G401.6 (cell line): ENCODE results near the gene ZFP62.
"Not testable (repeated sequence)": the region's sequence is repeated elsewhere in the genome, so short reads cannot be mapped to it uniquely, and the experiment has no call there.

ENCODE experiments used
- FAIRE-seq: peaks from 2 replicates; lab custom pipeline; 2012; peaks lifted over from hg19 to GRCh38; lab: Jason Lieb, UNC

The ZFP62 gene

DNA sequence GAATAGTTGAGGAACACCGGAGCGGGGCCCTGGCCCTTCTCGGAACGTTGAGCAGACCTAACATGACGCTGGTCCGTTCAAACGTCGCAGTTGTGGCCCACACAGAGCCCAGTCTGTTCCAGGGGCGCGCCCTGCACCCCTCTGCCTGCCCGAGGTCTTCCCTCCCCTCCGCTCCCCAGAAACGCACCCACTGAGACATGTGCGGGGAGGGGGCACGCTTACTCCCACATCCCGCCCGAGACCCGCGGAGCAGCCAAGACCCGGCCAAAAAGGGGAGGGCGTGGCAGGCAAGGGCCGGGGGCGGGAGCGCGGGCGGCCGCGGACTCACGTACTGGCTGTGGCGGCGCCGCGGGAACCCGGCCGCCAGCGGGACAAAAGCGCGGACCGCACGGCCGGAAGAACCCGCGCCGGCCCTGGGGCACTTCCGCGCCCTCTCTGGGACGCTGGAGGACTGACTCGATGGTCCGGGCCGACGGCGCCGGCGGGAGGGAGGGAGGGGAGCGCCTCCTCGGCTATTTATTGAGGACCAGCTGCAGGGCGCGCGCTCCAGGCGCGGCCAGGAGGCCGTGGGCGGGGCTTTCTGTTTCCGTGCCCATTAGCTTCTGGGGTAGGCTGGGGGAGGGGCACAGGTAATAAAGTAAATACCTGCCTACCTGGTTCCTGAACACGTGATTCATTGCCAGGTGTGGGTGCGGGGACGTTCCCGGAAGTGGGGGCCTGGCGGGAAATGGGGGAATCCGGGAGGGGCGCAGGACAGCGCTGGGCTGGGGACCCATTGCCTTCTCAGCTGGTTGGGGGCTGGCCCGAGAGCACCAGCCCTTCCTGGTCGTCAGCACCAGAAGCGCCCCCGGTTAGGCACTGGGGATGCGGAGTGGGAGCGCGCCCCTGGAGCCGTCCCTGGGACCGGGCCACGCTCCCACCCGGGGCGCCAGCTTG, at the start of gene ZFP62:
TSS of gene ZFP62 (minus strand) at position 390 of the 936 bp plus-strand sequence. CDS start at position 333, 57 bp downstream.
- FAIRE-seq: no peak

GRCh38 chr5:180910735-180911134, 49.7 kb upstream of the ZFP62 start:
- FAIRE-seq: no peak

- no peak for FAIRE-seq
Measured at GRCh38 chr5:180910182-180910581, 49.1 kb upstream of the ZFP62 start.

- no peak for FAIRE-seq
Measured at GRCh38 chr5:180909782-180910181, 48.7 kb upstream of the ZFP62 start.

DNA sequence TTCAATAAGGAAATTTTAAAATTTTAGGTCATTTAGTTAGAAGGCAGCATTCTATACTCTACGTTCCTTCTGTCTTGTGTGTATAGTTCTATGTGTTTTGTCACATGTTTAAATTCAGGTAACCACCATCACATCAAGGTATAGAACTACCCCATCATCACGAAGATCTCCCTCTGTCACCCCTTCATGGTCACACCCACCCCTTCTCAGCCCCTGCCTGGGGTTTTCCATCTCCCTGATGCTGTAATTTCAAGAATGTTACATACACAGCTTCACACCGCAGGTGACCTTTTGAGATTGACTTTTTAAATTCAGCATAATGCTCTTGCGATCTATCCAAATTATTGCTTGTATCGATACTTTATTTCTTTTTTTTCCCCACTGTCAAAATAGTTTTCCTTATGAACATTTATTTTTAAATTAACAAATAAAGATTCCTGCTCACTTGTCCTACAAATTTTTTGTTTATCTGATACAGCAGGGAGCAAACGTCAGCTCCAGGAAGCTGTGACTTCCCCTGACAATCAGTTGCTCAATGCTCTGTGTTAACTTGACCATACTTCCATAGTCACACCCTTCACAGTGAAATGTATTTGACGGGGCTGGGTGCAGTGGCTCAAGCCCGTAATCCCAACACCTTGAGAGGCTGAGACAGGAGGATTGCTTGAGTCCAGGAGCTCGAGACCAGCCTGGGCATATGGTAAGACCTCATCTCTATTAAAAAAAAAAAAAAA, 48.1 kb upstream of the ZFP62 start:
- FAIRE-seq: no peak

- no peak for FAIRE-seq
Measured at GRCh38 chr5:180908400-180908799, 47.3 kb upstream of the ZFP62 start.

DNA sequence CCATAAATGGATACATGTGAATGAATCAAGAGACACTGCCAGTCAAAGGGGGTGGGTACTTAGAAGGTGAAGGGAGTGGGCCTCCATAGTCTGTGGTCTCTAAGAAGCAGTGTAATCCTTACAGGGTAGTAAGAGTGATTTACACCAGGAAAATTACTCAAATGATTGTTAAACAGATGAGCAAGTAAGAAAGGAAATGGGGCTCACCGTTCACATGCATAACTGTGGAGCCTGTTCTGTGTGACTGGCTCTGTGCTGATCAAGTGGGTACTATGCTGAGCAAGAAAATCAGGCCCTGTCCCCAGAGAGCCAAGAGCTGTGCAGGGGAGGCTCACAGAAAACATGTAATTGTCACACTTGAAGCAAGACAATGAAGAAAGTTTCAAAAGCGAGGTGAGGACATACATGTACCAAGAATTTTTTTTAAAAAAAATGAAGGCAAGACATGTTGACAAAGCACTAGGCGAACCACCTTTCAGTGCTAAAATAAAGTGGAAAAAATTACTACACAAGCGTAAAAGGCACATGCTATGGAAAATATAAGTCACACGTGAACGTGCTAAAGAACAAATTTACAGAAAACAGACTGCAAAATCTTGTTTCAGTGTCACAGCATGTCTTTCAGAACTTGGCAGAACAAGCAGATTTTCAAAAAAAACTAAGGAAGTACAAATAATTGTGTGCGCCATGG, 40.4 kb upstream of the ZFP62 start:
- FAIRE-seq: no peak

GRCh38 chr5:180900178-180900577, 39.1 kb upstream of the ZFP62 start:
- FAIRE-seq: no peak

GRCh38 chr5:180898621-180899246, 37.7 kb upstream of the ZFP62 start, which contains the start of gene BTNL8:
Gene BTNL8, plus strand, starts transcription at chr5:180899159. Its CDS starts 152 bp downstream, at chr5:180899311.
- FAIRE-seq: no peak

DNA sequence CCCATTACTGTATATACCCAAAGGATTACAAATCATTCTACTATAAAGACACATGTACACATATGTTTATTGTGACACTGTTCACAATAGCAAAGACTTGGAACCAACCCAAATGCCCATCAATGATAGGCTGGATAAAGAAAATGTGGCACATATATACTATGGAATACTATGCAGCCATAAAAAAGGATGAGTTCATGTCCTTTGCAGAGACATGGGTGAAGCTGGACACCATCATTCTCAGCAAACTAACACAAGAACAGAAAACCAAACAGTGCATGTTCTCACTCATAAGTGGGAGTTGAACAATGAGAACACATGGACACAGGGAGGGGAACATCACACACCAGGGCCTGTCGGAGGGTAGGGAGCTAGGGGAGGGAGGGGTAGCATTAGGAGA, 34.3 kb upstream of the ZFP62 start:
- not testable (repeated sequence) for FAIRE-seq

DNA sequence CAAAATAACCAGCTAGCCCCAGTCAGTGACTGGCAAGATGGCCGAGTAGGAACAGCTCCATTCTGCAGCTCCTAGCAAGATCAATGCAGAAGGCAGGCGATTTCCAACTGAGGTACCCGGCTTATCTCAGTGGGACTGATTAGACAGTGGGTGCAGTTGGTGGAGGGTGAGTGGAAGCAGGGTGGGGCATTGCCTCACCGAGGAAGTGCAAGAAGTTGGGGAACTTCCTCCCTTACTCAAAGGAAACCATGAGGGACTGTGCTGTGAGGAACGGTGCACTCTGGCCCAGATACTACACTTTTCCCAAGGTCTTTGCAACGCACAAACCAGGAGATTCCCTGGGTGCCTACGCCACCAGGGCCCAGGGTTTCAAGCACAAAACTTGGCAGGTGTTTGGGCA, 28.3 kb upstream of the ZFP62 start:
- FAIRE-seq: no peak

DNA sequence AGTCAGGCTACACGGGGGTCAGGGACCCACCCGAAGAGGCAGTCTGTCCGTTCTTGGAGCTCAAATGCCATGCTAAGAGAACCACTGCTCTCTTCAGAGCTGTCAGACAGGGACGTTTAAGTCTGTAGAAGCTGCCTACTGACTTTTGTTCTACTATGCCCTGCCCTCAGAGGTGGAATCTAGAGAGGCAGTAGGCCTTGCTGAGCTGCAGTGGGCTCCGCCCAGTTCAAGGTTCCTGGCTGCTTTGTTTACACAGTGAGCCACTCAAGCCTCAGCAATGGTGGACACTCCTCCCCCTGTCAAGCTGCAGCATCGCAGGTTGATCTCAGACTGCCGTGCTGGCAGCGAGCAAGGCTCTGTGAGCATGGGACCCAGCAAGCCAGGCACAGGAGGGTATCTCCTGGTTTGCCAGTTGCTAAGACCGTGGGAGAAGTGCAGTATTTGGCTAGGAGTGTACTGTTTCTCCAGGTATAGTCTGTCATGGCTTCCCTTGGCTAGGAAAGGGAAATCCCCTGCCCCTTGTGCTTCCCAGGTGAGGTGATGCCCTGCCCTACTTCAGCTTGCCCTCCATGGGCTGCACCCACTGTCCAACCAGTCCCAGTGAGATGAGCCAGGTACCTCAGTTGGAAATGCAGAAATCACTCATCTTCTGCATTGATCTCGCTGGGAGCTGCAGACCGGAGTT, 24.9 kb upstream of the ZFP62 start:
- not testable (repeated sequence) for FAIRE-seq

- FAIRE-seq: no peak
Measured at GRCh38 chr5:180875860-180876426, 14.9 kb upstream of the ZFP62 start.

DNA sequence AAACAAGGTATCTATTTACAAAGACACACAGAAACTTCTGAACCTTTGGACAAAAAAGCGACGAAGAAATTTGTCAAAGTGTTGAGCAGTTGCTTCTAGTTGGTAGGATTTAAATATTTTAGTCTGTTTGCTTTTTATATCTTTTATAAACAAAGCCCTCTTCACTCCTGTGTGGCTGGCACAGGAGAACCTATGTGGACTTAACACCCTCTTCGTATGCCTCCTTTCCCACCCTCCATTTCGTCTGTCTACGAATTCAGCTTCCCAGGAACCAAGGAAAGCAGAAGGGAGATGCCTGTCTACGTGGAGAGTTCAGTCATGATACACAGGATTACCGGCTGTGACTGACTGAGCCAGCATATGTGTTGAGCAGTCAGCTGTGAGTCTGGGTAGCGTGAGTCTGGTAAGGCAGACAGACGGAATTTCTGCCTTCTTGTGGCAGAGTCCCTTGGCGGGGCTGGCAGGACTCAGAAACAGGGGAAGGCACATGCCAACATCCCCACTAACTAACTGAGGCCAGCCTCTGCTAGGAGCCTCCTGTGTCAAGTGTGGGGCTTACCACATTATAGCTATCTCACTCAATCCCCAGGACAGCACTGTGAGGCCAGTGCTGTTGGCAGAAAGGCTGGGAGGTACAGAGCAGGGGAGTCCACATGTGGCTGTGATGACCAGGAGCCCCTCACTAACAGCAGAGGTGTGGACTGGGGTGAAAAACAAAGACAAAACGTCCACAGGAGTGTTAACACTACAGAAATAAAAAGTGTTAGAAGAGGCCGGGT, 13.9 kb upstream of the ZFP62 start:
- FAIRE-seq: no peak

DNA sequence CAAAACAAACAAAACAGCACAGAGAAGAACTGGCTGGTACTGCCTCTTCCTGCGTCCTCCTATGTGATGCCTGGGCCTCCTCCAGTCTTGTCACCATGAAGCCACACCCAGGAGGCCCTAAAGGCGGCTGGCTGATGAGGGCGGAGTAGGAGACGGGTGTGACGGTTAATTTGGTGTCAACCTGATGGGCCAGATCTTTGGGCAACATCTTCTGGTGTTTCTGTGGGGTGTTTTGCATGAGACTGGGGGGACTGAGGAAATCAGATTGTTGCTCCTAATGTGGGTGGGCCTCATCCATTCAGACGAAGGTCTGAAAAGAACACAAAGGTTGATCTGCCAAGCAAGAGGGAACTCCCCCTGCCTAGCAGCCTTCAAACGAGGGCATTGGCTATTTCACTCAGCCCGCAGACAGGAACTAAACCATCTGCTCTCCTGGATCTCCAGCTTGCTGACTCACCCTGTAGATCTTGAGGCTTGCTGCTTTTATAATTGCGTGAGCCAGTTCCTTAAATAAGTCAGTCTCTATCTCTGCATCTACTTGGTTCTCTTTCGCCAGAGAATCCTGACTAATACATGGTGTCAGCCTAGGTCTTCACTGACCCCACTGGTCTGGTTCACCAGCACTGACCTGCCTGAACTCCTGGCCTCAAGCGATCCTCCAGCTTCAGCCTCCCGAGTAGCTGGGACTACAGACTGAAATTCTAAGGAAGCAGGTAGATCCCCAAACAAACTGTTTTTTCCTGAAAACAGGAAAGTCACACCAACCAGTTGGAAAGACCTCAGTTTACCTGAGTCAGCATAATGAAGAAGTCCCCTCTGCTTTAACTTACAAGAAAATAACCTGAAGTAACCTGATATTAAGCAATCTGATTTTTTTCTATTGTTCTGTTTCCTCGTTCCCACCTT, 12.8 kb upstream of the ZFP62 start:
- FAIRE-seq: no peak

- FAIRE-seq: no peak
Measured at GRCh38 chr5:180872419-180872818, 11.3 kb upstream of the ZFP62 start.

- no peak for FAIRE-seq
Measured at GRCh38 chr5:180870276-180871068, 9.4 kb upstream of the ZFP62 start.

GRCh38 chr5:180869587-180869986, 8.5 kb upstream of the ZFP62 start:
- no peak for FAIRE-seq
